HCT116 (cell line): ENCODE data around the gene NAGLU. TPM values are rescaled to one million over a fixed set of nuclear protein-coding genes. Genes with fewer than 3 reads are reported as not detected.
A peak's percentile ranks its signal among the peaks of the same experiment; 100 is the strongest.

Experiments used
- ATAC-seq: fragments of 200-7000 bp; cut with Tn5 transposase; 2 replicates; pipeline ENCODE4 v1.9.1; 2020; ENCODE audit warnings: mild to moderate bottlenecking, moderate library complexity
- BruUV-seq: library from RNA; stranded (reverse); fragments of 400-500 nt; replicated peaks from 2 replicates; lab custom pipeline; 2021; lab: Mats Ljungman, UMichigan
- CTCF ChIA-PET: fragments of 300-600 bp; sonication (Branson Sonifier 250); formaldehyde crosslinking; loops from one replicate; lab custom pipeline; 2021; ENCODE audit warnings: antibody characterized with exemption; lab: Charles Lee
- POLR2A ChIA-PET: fragments of 300-600, 350-600 bp; sonication (Branson Sonifier 250); formaldehyde crosslinking; loops from one replicate; lab custom pipeline; 2021; ENCODE audit warnings: antibody characterized with exemption; lab: Charles Lee
- RAD21 ChIA-PET, 2 experiments: fragments of 300-600 bp; sonication (Branson Sonifier 250); formaldehyde crosslinking; loops; one replicate each; lab custom pipeline; 2023; ENCODE audit warnings: low total read pairs in 2 of 2; ENCODE audit not compliant: uncharacterized antibody in 2 of 2, unreplicated experiment in 2 of 2, low non-redundant PET in 1 of 2; lab: Charles Lee
- DNase-seq: peaks from one replicate; pipeline ENCODE4 v3.0.0-alpha.2; 2010; ENCODE audit warnings: low read depth, low spot score
- H2AFZ ChIP-seq: fragments of 200-600 bp; shearing (Covaris generic), sonication (generic); 2 replicates; pipeline ENCODE4 v1.6.1; 2017; ENCODE audit warnings: low read depth, mixed run types, mixed read lengths, antibody characterized with exemption, low read length; ENCODE audit not compliant: poor library complexity, severe bottlenecking
- H3K27ac ChIP-seq: 2 replicates; pipeline ENCODE4 v1.5.1; 2012; ENCODE audit warnings: low read depth, low read length
- H3K27me3 ChIP-seq: fragments of 200-600 bp; sonication (generic); 2 replicates; pipeline ENCODE4 v1.6.1; 2016; ENCODE audit warnings: mixed run types, low read length, mixed read lengths; ENCODE audit not compliant: insufficient read depth
- H3K36me3 ChIP-seq, 2 experiments: fragments of 200-500 bp in 1 of 2; fragments of 200-600 bp in 1 of 2; sonication (Bioruptor generic) in 1 of 2; sonication (generic) in 1 of 2; 2 replicates each; pipeline versions ENCODE4 v1.5.1 to v1.6.1; 2014 to 2016; ENCODE audit warnings: low read length in 2 of 2, inconsistent platforms in 1 of 2, mixed read lengths in 1 of 2, mixed run types in 1 of 2; ENCODE audit not compliant: insufficient read depth in 2 of 2, control insufficient read depth in 1 of 2
- H3K4me1 ChIP-seq, 2 experiments: fragments of 200-600 bp in 1 of 2; sonication (generic) in 1 of 2; 2 replicates each; pipeline versions ENCODE4 v1.5.1 to v1.6.1; 2012 to 2017; ENCODE audit warnings: low read length in 2 of 2, inconsistent platforms in 1 of 2, mild to moderate bottlenecking in 1 of 2, mixed read lengths in 1 of 2, mixed run types in 1 of 2, moderate library complexity in 1 of 2; ENCODE audit not compliant: insufficient read depth in 2 of 2, control insufficient read depth in 1 of 2
- H3K4me2 ChIP-seq: fragments of 200-600 bp; sonication (generic); 2 replicates; pipeline ENCODE4 v1.6.1; 2017; ENCODE audit warnings: mixed run types, low read length, mixed read lengths
- H3K4me3 ChIP-seq, 2 experiments: fragments of 200-600 bp in 1 of 2; sonication (generic) in 1 of 2; replicated peaks in 1 of 2; 2 replicates each; pipeline ENCODE4 v1.5.1; 2011 to 2016; ENCODE audit warnings: low read length in 2 of 2, control low read depth in 1 of 2, low read depth in 1 of 2, mild to moderate bottlenecking in 1 of 2, mixed read lengths in 1 of 2, mixed run types in 1 of 2
- H3K79me2 ChIP-seq: fragments of 200-600 bp; sonication (generic); 2 replicates; pipeline ENCODE4 v1.6.1; 2017; ENCODE audit warnings: mild to moderate bottlenecking, mixed run types, low read length, moderate library complexity, mixed read lengths; ENCODE audit not compliant: insufficient read depth
- H3K9ac ChIP-seq: fragments of 200-600 bp; sonication (generic); 2 replicates; pipeline ENCODE4 v1.6.1; 2016; ENCODE audit warnings: low read length, mixed read lengths
- H3K9me2 ChIP-seq: fragments of 200-600 bp; sonication (generic), shearing (Covaris generic); 2 replicates; pipeline ENCODE4 v1.6.1; 2017; ENCODE audit warnings: mixed run types, mild to moderate bottlenecking, moderate library complexity; ENCODE audit not compliant: insufficient read depth
- H3K9me3 ChIP-seq, 2 experiments: fragments of 200-500 bp in 1 of 2; fragments of 200-600 bp in 1 of 2; sonication (Bioruptor generic) in 1 of 2; sonication (generic) in 1 of 2; 2 replicates each; pipeline ENCODE4 v1.6.1; 2014 to 2017; ENCODE audit warnings: low read length in 2 of 2, mixed read lengths in 2 of 2, inconsistent platforms in 1 of 2, low read depth in 1 of 2, mild to moderate bottlenecking in 1 of 2, mixed run types in 1 of 2, moderate library complexity in 1 of 2; ENCODE audit not compliant: control insufficient read depth in 1 of 2, insufficient read depth in 1 of 2
- H4K20me1 ChIP-seq: fragments of 200-600 bp; sonication (generic), shearing (Covaris generic); 2 replicates; pipeline ENCODE4 v1.6.1; 2017; ENCODE audit warnings: mixed run types, mild to moderate bottlenecking, moderate library complexity; ENCODE audit not compliant: insufficient read depth
- EGR1 ChIP-seq: IDR thresholded peaks from 2 replicates; pipeline ENCODE4 v1.6.1; 2012; ENCODE audit warnings: low read depth
- ELF1 ChIP-seq: IDR thresholded peaks from 2 replicates; pipeline ENCODE4 v1.6.1; 2012; ENCODE audit warnings: low read depth, borderline replicate concordance
- EZH2 ChIP-seq: fragments of 200-600 bp; sonication (generic); IDR thresholded peaks from 2 replicates; pipeline ENCODE4 v1.6.1; 2017; ENCODE audit warnings: antibody characterized with exemption, mixed run types
- POLR2AphosphoS5 ChIP-seq: IDR thresholded peaks from 2 replicates; pipeline ENCODE4 v1.6.1; 2011; ENCODE audit warnings: mild to moderate bottlenecking, low read depth, low read length, moderate library complexity
- SIN3A ChIP-seq: IDR thresholded peaks from 2 replicates; pipeline ENCODE4 v1.6.1; 2012; ENCODE audit warnings: low read depth
- TCF7L2 ChIP-seq: IDR thresholded peaks from 2 replicates; pipeline ENCODE4 v1.7.0; 2011; ENCODE audit warnings: borderline replicate concordance, inconsistent platforms; ENCODE audit not compliant: insufficient read depth, insufficient read length; ENCODE audit errors: extremely low read depth
- YY1 ChIP-seq: IDR thresholded peaks from 2 replicates; pipeline ENCODE4 v1.6.1; 2011; ENCODE audit warnings: low read length, low read depth, moderate library complexity, mild to moderate bottlenecking; ENCODE audit not compliant: insufficient replicate concordance; ENCODE audit errors: extremely low read depth
- ZFX ChIP-seq: fragments of 450-650 bp; IDR thresholded peaks from 2 replicates; pipeline ENCODE4 v1.6.1; 2017
- ZNF274 ChIP-seq: fragments of 200-500 bp; sonication (Bioruptor generic); IDR thresholded peaks from 2 replicates; pipeline ENCODE4 v1.6.1; 2014; ENCODE audit warnings: mild to moderate bottlenecking, low read depth, low read length, inconsistent platforms
- intact Hi-C: fragments of 100-400 bp; cut with micrococcal nuclease; formaldehyde crosslinking; loops from 2 replicates; pipeline ENCODE4 v1.10.0; 2022
- microRNA-seq: library from miRNA; unstranded; fragments of <30 nt; microRNA quantifications from one replicate; pipeline ENCODE4, GENCODE V29; 2016; ENCODE audit warnings: borderline number of aligned reads
- total RNA-seq: library from RNA; stranded (reverse); gene quantifications from one replicate; pipeline ENCODE4 v1.2.1, GENCODE V29; 2021; ENCODE audit not compliant: unreplicated experiment

NAGLU gene
- total RNA-seq, 1 experiment from 2014 or later = 17.7 TPM

DNA sequence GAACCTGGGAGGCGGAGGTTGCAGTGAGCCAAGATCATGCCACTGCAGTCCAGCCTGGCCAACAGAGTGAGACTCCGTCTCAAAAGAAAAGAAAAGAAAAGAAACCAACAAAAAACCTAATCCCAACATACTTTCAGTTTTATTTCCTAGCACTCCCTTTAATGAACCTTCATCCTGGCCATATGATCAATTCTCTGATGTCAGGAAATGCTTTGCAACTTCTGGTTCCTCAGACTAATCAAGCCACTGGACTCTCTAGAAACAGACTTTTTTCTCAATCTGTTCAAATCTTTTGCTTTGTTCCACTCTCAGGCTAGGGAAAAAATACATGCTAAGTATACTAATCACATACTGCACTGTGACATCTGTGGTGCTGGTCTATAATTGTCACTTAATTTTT is 54.8 kb downstream of the NAGLU start:
- H3K9me2 ChIP-seq = no peaks in the 10 kb centered on the region
- H3K27ac ChIP-seq = no peak overlapping the region
- ChIA-PET POLR2A (no interaction called here), RAD21 (no interaction called here), CTCF (interaction anchor here (0.9 kb wide), 1 partner anchor 88 kb away, joined by 3 read pairs; no protein-coding TSS in a partner anchor)
- TF ChIP-seq EGR1 (no peak), ZNF274 (no peak), ZFX (no peak), SIN3A (no peak)
- no peak overlapping the region for H2AFZ ChIP-seq
- no peak overlapping the region for H3K4me2 ChIP-seq
- intact Hi-C loops = no loop called here
- peaks cover 0 to 16% of the 10 kb centered on the region in 2 experiments; a peak in 2 of 4 replicates for H3K36me3 ChIP-seq
- no peaks in the 10 kb centered on the region; the same call in none of the 2 replicates for H3K79me2 ChIP-seq
- H3K4me1 ChIP-seq = no peaks in the 10 kb centered on the region
- no TSS peak for BruUV-seq
- H3K9ac ChIP-seq = no peak overlapping the region
- DNase-seq = no peak
- no peak overlapping the region for H3K4me3 ChIP-seq
- no peak for ATAC-seq
- no peaks in the 10 kb centered on the region for H4K20me1 ChIP-seq
- H3K27me3 ChIP-seq = no peaks in the 10 kb centered on the region
- no peaks in the 10 kb centered on the region for H3K9me3 ChIP-seq

DNA sequence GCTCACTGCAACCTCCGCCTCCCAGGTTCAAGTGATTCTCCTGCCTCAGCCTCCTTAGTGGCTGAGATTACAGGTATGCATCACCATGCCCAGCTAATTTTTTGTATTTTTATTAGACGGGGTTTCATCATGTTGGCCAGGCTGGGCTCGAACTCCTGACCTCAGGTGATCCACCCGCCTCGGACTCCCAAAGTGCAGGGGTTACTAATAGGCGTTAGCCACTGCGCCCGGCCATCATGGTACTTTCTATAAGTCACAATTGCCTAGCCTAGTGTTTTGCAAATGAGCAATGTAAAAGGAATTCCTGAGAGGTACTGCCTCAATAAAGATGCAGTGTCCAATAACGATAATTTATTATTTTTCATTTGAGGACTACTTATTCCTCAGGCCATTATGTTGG is 55.4 kb downstream of the NAGLU start:
- no peaks in the 10 kb centered on the region for H3K9me3 ChIP-seq
- no peaks in the 10 kb centered on the region for H3K27me3 ChIP-seq
- H4K20me1 ChIP-seq = no peaks in the 10 kb centered on the region
- no peak overlapping the region for H3K4me2 ChIP-seq
- no peaks in the 10 kb centered on the region for H3K9me2 ChIP-seq
- H2AFZ ChIP-seq = no peak overlapping the region
- DNase-seq = no peak
- TF ChIP-seq TCF7L2 = no peak
- no peak for TF ChIP-seq POLR2AphosphoS5
- no peak for TF ChIP-seq EZH2
- TF ChIP-seq ELF1 = no peak
- TF ChIP-seq YY1 = no peak
- BruUV-seq = no TSS peak
- no peak overlapping the region for H3K9ac ChIP-seq
- RAD21 ChIA-PET = no interaction called here
- no peak overlapping the region for H3K4me3 ChIP-seq
- peaks cover 0 to 13% of the 10 kb centered on the region in 2 experiments; a peak in 2 of 4 replicates for H3K36me3 ChIP-seq
- intact Hi-C loops = no loop called here
- CTCF ChIA-PET = interaction anchor here (0.9 to 1.1 kb wide), 2 partner anchors 13 to 88 kb away, joined by 3 to 4 read pairs; no protein-coding TSS in a partner anchor
- ATAC-seq = no peak
- no peaks in the 10 kb centered on the region; the same call in none of the 2 replicates for H3K79me2 ChIP-seq
- H3K27ac ChIP-seq = no peak overlapping the region
- POLR2A ChIA-PET = no interaction called here
- H3K4me1 ChIP-seq = no peaks in the 10 kb centered on the region

Small RNAs within 50 kb of the gene (microRNA-seq; reads per million reads assigned to microRNA genes)
- gene MIR5010 (27.0 reads per million, percentile 47 among the genes with 10 or more reads in this experiment), gene MIR548AT (2.0 reads per million)

Other genes with a start within 250 kb of the NAGLU start
- 0.91 TPM for gene STAT5A, start 247.7 kb upstream of the NAGLU start, total RNA-seq
- 61.0 TPM for gene STAT3, start 147.8 kb upstream of the NAGLU start, total RNA-seq
- 79.7 TPM for gene CAVIN1, start 113.0 kb upstream of the NAGLU start, total RNA-seq
- 65.2 TPM for gene ATP6V0A1, start 77.4 kb upstream of the NAGLU start, total RNA-seq
- gene HSD17B1, start 16.7 kb downstream of the NAGLU start, total RNA-seq = 1.4 TPM
- 137 TPM for gene COASY, start 25.9 kb downstream of the NAGLU start, total RNA-seq
- gene MLX, start 30.9 kb downstream of the NAGLU start, total RNA-seq = 47.9 TPM
- 24.3 TPM for gene PSMC3IP, start 41.5 kb downstream of the NAGLU start, total RNA-seq
- 38.5 TPM for gene RETREG3, start 73.1 kb downstream of the NAGLU start, total RNA-seq
- gene TUBG1, start 73.4 kb downstream of the NAGLU start, total RNA-seq = 139 TPM
- 20.9 TPM for gene TUBG2, start 123.0 kb downstream of the NAGLU start, total RNA-seq
- gene PLEKHH3, start 140.8 kb downstream of the NAGLU start, total RNA-seq = 66.3 TPM
- gene CCR10, start 145.6 kb downstream of the NAGLU start, total RNA-seq = 0.66 TPM
- 6.4 TPM for gene CNTNAP1, start 146.3 kb downstream of the NAGLU start, total RNA-seq
- gene EZH1, start 208.8 kb downstream of the NAGLU start, total RNA-seq = 29.3 TPM
- not detected for gene RAMP2, start 225.0 kb downstream of the NAGLU start, total RNA-seq
- gene VPS25, start 237.2 kb downstream of the NAGLU start, total RNA-seq = 57.0 TPM
- gene WNK4, start 244.4 kb downstream of the NAGLU start, total RNA-seq = 4.5 TPM